ENCODE measurements around the gene ZNF667. TPM values are rescaled to one million over a fixed set of nuclear protein-coding genes. Genes with fewer than 3 reads are reported as not detected.

Gene ZNF667
- total RNA-seq = 0.76 TPM

DNA sequence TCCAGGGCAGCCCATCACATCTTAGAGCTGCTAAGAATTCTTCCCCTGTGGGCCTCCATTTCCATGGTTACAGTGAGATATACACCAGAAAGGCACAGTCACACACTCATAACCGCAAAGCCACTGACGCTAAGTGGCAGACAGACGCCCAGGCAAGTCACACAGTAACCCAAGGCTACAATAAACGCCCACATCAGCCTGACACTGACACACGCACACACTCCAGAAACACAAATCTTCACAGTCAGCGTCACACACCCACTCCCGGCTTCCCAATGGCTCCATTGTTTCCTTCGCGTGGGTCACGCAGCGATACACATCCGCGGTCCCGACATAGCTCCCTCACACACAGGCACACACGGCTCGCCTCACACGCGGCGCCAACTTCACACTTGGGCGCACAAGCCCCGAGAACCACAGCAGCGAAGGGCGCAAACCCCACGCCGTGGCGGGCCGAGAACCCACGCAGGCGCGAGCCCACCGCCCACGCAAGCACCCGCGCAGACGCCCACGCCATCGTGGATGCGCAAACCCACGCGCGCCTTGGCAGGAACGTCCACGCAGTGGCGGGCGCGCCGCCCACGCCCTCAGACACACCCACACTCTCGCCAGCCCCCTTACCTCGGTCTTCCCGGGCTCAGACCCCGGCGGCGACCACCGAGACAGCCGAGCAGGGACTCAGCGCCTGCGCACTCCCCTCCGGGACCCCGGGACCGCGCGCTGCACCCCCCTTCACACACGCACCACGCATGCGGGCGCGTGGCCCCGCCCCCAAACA, at the start of gene ZNF667:
Gene ZNF667 (minus strand): TSS at position 695 of the 778 bp plus-strand sequence. CDS start 14,975 bp downstream, outside the sequence.
- ATAC-seq = no peak

DNA sequence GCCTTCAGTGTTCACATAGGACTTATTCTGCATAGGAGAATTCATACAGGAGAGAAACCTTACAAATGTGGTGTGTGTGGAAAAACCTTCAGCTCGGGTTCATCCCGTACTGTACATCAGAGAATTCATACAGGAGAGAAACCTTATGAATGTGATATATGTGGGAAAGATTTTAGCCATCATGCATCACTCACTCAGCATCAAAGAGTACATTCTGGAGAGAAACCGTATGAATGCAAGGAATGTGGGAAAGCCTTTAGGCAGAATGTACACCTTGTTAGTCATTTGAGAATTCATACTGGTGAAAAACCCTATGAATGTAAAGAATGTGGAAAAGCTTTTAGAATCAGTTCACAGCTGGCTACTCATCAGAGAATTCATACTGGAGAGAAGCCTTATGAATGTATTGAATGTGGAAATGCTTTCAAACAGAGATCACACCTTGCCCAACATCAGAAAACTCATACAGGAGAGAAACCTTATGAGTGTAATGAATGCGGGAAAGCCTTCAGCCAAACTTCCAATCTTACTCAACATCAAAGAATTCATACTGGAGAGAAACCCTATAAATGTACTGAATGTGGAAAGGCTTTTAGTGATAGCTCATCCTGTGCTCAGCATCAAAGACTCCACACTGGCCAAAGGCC, 48.2 kb upstream of the ZNF667 start:
- no peak for ATAC-seq

- peak; percentile 6 for ATAC-seq
Observed at GRCh38 chr19:56508290-56508778, 31.2 kb upstream of the ZNF667 start.

- ATAC-seq = peak; percentile 100
Observed at GRCh38 chr19:56507446-56508289, 30.5 kb upstream of the ZNF667 start, which contains the start of gene ZNF471. TSS of gene ZNF471 (plus strand) at chr19:56507855. CDS start at chr19:56511572, 3,717 bp downstream.

GRCh38 chr19:56504581-56504980, 27.4 kb upstream of the ZNF667 start:
- no peak for ATAC-seq

- no peak for ATAC-seq
Observed at GRCh38 chr19:56491399-56491798, 14.3 kb upstream of the ZNF667 start.

DNA sequence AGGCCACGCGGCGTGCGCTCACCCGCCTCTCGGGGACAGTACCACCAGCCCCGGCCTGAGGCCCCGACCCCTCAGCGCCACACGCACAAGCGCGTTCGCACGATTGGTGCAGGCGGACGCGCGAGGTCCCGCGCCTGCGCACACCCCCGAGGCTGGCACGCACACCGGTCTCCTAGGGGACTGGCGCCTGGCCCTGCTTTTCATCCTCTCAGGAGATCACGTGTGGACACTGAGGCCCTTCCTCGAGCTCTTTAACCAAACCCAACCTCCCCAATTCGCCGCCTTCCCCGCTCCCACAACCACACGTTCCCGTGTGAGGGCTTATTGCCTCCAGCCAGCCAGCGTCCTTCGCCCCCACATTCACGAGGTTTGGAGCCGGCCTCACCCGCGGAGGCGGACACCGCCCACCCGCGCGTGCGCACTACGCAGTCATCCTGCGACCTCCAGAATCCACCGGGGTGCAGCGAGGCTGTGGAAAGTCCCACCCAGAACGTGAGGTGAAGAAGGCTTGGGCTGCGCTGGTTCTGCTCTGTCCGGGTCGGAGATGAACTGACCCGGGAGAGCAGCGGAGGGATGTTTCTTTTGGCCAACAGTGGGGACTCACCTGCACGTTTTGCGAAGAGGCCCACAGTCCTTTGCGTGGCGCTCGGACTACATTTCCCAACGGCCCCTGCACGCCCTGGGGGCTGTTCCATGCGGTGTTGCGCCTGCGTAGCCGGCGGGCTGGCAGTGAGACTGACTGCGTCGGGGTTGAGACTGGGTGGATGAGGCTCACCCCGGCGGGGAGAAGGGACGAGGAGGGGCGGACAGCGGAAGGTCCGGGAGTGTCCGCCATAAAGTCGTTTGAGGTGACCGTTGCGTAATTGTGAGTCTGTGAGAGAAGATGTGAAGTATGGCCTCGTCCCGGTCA, 539 bp upstream of the ZNF667 start:
- ATAC-seq = peak; percentile 90

DNA sequence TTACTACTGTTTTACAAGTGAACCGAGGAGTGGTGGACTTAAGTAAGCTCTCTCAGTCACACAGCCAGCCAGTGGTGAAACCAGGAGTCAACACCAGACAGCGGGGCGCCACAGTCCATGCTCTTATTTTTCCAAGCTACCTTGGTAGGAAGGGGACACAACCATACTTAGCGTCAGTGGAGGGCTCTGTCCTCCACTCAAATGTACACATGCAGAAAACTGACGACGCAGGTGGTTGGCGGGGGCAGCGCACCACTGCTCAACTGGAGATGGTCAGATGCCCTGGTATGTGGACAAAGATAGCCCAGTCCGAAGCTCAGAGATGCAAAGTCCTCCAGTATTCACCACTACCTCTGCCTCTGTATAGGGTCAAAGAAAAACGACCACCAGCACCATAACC, 1.1 kb downstream of the ZNF667 start:
- no peak for ATAC-seq

- no peak for ATAC-seq
Observed at GRCh38 chr19:56474308-56474707, 2.8 kb downstream of the ZNF667 start.

GRCh38 chr19:56441206-56441792, 35.8 kb downstream of the ZNF667 start:
- no peak for ATAC-seq

DNA sequence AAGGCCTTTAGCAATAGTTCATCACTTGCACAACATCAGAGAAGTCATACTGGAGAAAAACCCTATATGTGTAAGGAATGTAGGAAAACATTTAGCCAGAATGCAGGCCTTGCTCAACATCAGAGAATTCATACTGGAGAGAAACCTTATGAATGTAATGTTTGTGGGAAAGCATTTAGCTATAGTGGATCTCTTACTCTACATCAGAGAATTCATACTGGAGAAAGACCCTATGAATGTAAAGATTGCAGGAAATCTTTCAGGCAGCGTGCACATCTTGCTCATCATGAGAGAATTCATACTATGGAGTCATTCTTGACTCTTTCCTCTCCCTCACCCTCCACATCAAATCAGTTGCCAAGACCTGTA, 53.2 kb downstream of the ZNF667 start:
- no peak for ATAC-seq

GRCh38 chr19:56423276-56423984, 53.7 kb downstream of the ZNF667 start:
- no peak for ATAC-seq

DNA sequence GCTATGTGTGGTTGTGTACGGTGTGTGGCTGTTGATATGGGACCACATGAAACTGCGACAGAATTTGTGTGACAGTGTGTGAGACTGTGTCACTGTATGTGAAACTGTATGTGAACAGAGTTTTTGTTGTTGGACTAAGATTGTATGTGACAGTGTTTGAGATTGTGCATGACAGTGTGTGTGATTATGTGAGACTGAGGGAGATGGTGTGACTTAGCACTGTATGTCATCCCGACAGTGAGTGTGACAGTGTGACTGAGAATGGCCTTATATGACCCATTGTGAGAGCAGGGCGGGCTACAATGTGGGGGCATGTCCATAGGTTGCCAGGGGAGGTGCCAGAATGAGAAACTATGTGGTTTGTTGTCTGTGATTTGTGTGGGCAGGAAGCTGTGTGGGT, 72.1 kb downstream of the ZNF667 start:
- ATAC-seq = no peak

GRCh38 chr19:56404705-56405056, 72.5 kb downstream of the ZNF667 start:
- no peak for ATAC-seq

- ATAC-seq = peak; percentile 99
Observed at GRCh38 chr19:56403764-56404704, 73.1 kb downstream of the ZNF667 start, which contains the start of gene ZNF583. TSS of gene ZNF583 (plus strand) at chr19:56404332. CDS start at chr19:56407115, 2,783 bp downstream.

GRCh38 chr19:56403261-56403660, 73.9 kb downstream of the ZNF667 start:
- no peak for ATAC-seq

DNA sequence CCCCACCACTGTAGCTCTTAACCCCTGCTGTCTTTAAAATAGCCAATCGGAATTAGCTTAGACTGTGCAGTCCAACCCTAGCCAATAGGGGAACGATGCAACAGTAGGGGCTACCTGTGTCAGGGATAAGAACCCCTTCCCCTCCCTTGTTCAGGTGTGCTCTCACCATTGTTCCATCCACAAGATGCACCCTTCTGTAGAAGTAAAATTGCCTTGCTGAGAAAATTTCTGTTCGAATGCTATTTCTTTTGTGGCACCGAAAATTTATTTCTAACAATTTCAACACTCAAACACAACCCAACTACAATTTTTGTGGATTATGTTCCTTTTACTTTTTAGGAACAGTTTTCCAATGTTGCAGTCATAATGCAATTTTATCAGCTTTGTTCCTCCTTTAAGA, 76.7 kb downstream of the ZNF667 start:
- ATAC-seq = no peak

DNA sequence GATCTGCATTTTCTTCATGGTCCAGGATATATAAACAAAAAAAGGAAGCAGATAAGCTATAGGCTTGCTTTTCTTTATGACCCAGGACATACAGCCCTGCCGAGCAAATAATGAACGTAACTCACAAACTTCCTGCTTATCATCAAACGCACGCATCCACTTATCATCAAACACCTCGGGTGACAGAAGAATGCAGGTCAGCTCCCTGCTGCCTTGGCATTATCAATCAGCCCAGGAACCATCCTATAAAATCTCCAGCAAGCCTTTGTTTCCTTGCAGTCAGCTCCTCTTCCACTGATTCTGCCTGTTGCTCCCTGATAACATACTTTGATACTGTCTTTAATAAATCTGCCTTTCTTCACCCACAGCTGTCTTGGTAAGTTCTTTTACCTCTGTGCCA, 78.3 kb downstream of the ZNF667 start:
- no peak for ATAC-seq
